OCI-M2 (cell line): Measurements from ENCODE around the gene MED27.

Experiments
- DNase-seq: peaks from one replicate; lab custom pipeline; 2025; ENCODE audit not compliant: unreplicated experiment; lab: John Stamatoyannopoulos, UW

MED27 gene

GRCh38 chr9:132079391-132080091, at the start of gene MED27:
Gene MED27 (minus strand): TSS chr9:132079867. CDS start chr9:132079844, 23 bp downstream.
- peak; percentile 45 for DNase-seq

- DNase-seq, result no peak
These were observed 48.3 kb upstream of the MED27 start for GRCh38 chr9:132127888-132128534.

GRCh38 chr9:132126680-132127236, 47.1 kb upstream of the MED27 start:
- DNase-seq, result no peak

- DNase-seq, result no peak
These were observed 46.4 kb upstream of the MED27 start for GRCh38 chr9:132125944-132126679.

GRCh38 chr9:132125361-132125760, 45.7 kb upstream of the MED27 start:
- DNase-seq, result no peak

GRCh38 chr9:132124800-132125199, 45.1 kb upstream of the MED27 start:
- DNase-seq, result no peak

- no peak for DNase-seq
These were observed 41.4 kb upstream of the MED27 start for GRCh38 chr9:132121021-132121420.

GRCh38 chr9:132117694-132118093, 38.0 kb upstream of the MED27 start:
- DNase-seq, result no peak

GRCh38 chr9:132116583-132116982, 36.9 kb upstream of the MED27 start:
- DNase-seq, result no peak

GRCh38 chr9:132114102-132114707, 34.5 kb upstream of the MED27 start:
- DNase-seq, result no peak

GRCh38 chr9:132109291-132109690, 29.6 kb upstream of the MED27 start:
- no peak for DNase-seq

GRCh38 chr9:132108728-132109127, 29.1 kb upstream of the MED27 start:
- no peak for DNase-seq

GRCh38 chr9:132099741-132100407, 20.2 kb upstream of the MED27 start:
- DNase-seq, result no peak

- DNase-seq, result no peak
These were observed 19.5 kb upstream of the MED27 start for GRCh38 chr9:132099167-132099566.

- no peak for DNase-seq
These were observed 14.7 kb upstream of the MED27 start for GRCh38 chr9:132094314-132094791.

GRCh38 chr9:132090771-132091170, 11.1 kb upstream of the MED27 start:
- DNase-seq, result no peak

GRCh38 chr9:132087438-132088030, 7.9 kb upstream of the MED27 start:
- no peak for DNase-seq

- no peak for DNase-seq
These were observed 2.5 kb upstream of the MED27 start for GRCh38 chr9:132082188-132082587.

- no peak for DNase-seq
These were observed 839 bp downstream of the MED27 start for GRCh38 chr9:132078699-132079356.
